Transverse colon (tissue), 3 donors: Measurements from ENCODE around the gene CKMT2.

Experiments
- POLR2A ChIP-seq: fragments of 450-650 bp; IDR thresholded peaks from one replicate; pipeline ENCODE4 v1.6.1; 2016; ENCODE audit warnings: antibody characterized with exemption, mild to moderate bottlenecking, moderate library complexity
- POLR2AphosphoS5 ChIP-seq, 3 donors: sonication (generic); formaldehyde crosslinking; IDR thresholded peaks; one replicate each; pipeline ENCODE4 v1.6.1; 2016; ENCODE audit warnings: antibody characterized with exemption in 3 of 3

DNA sequence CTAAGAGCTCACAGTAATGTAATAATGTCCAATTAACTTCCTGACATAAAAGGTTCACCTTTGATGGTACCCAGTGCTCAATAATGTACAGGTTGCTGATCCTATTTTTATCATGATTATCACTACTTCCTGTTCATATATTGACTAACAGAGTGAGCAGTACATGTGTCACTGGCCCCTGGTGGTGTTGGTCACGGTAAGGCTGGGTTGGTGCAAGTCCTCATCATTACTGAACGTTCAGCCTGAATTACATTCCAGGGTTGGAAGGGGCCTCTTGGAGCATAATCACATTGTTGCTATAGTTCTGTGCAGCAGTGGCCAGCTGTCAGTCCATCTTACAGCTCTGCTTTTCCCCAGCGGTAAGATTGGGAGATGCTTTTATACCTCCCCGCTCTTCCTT lies 24.2 kb upstream of the CKMT2 start:
- TF ChIP-seq POLR2A = no peak
- TF ChIP-seq POLR2AphosphoS5 (IDR thresholded peaks at IDR 0.05) = no peak
